Measurements from ENCODE around the gene NIT1.

DNA sequence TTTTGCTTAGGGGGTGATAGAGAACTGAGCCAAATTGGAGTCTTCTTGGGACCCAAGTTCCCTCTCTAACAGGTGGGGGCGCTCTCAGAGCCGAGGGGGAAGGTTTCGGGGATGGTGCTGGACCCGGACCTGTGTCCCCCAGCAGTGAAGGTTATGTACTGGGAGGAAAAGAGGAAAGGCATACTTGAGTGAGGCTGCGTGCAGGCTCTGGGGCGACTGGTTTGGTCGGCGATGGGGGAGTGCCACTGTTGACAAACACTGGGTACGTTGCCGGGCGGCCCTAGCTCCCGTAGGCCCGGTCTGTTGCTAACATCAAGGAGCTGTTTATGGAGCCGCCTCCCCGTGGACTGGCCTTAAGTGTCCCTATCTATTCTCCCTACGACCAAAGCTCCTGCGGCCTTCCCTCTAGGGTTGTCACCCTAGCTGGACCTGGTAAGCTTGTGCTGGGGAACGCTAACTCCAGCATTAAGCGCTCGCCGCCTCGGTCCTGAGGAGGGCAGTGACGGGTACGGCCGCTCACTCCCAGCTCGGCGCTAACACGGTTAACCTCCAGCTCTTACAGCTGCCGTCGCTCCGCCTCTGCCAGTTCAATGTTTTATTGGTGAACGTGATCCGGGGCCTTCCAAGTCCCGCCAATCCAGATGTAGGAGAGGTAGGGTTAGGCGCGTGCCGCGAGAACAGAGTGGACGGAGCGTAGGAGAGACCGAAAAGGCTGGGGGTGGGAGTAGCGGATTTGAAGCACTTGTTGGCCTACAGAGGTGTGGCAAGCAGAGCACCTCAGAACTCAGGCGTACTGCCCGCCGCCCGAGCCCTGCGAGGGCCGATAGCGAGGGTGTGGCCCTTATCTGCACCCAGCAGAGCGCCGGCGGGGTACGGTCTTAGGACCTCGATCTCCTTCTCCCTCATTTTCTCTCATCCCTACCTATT lies 48.1 kb downstream of the NIT1 start, which contains the start of gene PPOX:
- peak in 1 of 2 donors; percentile 11 for TF ChIP-seq POLR2A (IDR thresholded peaks at IDR 0.05)
- TF ChIP-seq POLR2AphosphoS5 (IDR thresholded peaks at IDR 0.05) = peak; percentile 75 to 85 (median 82)
